Kasumi-1 (cell line): Measurements from ENCODE around the gene TRIM60.
"Not testable (repeated sequence)": the region's sequence is repeated elsewhere in the genome, so short reads cannot be mapped to it uniquely, and the experiment has no call there.

Experiments
- DNase-seq, 2 experiments: peaks; one replicate each; lab custom pipeline; 2025; lab: John Stamatoyannopoulos, UW

The TRIM60 gene

DNA sequence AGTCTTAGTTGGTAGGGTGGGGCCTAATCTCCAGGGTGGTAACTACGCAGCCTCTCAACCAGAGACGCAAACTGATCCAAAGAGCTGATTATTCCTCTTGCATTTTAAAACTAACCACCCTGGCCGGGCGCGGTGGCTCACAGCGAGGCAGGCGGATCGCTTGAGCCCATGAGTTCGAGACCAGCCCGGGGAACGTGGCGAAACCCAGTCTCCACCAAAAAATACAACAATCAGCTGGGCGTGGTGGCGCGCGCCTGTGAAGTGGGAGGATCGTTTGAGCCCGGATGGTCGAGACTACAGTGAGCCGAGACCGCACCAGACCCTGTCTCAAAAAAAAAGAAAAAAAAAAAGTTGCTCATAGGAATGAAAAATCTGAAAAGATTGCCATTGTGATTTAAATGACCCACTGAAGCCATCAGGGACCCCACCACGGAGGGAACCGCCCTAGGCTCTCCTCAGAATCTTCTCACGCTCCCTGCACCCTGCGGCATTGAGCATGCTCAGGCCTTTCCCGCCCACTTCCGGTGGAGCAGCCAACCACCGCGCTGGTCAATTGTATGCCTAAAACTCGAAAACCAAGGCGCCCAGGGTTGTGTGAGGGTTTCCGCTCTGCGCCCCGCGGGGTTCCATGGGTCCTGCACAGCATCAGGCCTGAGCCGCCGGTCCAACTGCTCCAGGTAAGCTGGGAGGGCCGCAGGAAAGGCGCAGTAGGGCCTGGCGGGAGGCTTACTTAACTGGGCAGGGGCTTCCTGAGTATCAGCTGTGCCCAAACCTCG is at the start of gene TRIM60:
Gene TRIM60 (plus strand): TSS at position 564 of the 776 bp plus-strand sequence. CDS start 8,074 bp downstream, outside the sequence.
- DNase-seq = no peak

DNA sequence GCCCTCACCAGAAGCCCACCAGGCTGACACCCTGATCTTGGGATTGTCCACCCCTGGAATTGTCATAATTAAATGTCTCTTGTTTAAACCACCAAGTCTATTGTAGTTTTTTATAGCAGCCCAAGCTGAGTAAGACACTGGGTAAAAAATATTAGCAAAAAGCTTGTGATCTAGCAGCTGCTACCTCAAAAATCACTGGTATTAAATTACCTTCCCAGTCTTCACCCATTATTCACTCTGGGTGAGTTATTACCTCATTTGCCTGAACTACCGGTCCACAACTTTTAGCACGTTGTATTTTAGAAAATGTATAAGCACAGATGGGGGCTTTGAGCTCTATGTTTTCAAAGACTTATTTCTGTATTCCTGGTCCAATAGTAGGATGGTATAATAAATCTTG is 42.3 kb upstream of the TRIM60 start:
- no peak for DNase-seq

DNA sequence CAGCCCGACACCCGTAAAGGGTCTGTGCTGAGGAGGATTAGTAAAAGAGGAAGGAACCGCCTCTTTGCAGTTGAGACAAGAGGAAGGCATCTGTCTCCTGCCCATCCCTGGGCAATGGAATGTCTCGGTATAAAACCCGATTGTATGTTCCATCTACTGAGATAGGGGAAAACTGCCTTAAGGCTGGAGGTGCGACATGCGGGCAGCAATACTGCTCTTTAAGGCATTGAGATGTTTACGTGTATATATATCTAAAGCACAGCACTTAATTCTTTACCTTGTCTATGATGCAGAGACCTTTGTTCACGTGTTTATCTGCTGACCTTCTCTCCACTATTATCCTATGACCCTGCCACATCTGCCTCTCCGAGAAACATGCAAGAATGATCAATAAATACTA is 41.0 kb upstream of the TRIM60 start:
- DNase-seq = not testable (repeated sequence)

DNA sequence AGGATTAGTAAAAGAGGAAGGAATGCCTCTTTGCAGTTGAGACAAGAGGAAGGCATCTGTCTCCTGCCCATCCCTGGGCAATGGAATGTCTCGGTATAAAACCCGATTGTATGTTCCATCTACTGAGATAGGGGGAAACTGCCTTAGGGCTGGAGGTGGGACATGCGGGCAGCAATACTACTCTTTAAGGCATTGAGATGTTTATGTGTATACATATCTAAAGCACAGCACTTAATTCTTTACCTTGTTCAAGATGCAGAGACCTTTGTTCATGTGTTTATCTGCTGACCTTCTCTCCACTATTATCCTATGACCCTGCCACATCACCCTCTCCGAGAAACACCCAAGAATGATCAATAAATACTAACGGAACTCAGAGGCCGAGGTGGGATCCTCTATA is 35.7 kb upstream of the TRIM60 start:
- not testable (repeated sequence) for DNase-seq

DNA sequence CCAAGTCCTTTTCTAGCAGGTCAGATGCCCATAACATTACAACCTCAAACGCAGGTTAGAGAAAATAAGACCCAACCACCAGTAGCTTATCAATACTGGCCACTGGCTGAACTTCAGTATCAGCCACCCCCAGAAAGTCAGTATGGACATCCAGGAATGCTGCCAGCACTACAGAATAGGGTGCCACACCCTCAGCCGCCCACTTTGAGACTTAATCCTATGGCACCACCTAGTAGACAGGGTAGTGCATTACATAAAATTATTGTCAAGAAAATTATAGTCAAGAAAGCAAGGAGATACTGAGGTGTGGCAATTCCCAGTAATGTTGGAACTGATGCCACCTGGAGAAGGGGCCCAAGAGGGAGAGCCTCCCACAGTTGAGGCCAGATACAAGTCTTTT is 34.5 kb upstream of the TRIM60 start:
- peak in 1 of 2 experiments; percentile 25 for DNase-seq

DNA sequence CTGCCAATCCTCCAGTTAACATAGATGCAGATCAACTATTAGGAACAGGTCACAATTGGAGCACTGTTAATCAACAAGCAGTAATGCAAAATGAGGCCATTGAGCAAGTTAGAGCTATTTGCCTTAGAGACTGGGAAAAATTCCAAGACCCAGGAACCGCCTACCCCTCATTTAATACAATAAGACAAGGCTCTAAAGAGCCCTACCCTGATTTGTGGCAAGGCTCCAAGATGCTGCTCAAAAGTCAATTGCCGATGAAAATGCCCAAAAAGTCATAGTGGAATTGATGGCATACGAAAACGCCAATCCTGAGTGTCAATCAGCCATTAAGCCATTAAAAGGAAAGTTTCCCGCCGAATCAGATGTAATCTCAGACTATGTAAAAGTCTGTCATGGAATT is 33.9 kb upstream of the TRIM60 start:
- no peak for DNase-seq

DNA sequence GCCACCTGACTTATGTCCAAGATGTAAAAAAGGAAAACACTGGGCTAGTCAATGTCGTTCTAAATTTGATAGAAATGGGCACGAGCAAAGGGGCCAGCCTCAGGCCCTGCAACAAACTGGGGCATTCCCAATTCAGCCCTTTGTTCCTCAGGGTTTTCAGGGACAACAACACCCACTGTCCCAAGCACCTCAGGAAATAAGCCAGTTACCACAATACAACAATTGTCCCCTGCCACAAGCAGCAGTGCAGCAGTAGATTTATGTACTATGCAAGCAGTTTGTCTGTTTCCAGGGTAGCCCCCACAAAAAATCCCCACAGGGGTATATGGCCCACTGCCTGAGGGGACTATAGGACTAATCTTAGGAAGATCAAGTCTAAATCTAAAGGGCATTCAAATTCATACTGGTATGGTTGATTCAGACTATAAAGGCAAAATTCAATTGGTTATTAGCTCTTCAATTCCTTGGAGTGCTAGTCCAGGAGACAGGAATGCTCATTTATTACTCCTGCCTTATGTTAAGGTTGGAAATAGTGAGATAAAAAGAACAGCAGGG is 33.2 kb upstream of the TRIM60 start:
- DNase-seq = not testable (repeated sequence)

DNA sequence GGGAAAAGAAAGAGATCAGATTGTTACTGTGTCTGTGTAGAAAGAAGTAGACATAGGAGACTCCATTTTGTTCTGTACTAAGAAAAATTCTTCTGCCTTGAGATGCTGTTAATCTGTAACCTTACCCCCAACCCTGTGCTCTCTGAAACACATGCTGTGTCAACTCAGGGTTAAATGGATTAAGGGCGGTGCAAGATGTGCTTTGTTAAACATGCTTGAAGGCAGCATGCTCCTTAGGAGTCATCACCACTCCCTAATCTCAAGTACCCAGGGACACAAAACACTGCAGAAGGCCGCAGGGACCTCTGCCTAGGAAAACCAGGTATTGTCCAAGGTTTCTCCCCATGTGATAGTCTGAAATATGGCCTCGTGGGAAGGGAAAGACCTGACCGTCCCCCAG is 29.8 kb upstream of the TRIM60 start:
- not testable (repeated sequence) for DNase-seq

DNA sequence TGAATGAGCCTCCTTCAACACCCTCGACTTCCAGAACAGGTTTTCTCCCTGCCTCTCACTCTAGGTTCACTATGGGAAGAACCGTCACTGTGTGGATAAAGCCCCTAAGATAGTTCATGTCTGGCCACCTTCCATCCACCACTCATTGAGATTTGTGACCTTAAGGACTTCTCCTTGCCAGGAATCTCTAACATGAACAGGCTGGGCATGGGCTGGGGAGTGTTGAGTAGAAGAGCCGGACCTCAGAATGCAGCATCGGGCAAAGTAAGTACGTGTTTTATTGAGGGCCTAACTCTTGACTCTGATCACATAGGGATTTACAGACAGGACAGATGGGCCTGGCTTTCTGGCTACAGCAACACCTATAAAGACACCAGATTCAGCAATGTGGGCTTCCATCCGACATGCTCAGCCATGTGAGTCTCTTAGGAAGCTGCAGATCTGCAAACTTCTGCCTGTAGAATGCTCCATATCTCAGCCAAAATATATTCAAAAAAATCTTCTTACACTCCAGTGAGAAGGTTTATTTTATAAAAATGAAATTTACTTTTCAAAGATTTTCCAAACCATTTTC is 26.4 kb upstream of the TRIM60 start:
- no peak for DNase-seq

DNA sequence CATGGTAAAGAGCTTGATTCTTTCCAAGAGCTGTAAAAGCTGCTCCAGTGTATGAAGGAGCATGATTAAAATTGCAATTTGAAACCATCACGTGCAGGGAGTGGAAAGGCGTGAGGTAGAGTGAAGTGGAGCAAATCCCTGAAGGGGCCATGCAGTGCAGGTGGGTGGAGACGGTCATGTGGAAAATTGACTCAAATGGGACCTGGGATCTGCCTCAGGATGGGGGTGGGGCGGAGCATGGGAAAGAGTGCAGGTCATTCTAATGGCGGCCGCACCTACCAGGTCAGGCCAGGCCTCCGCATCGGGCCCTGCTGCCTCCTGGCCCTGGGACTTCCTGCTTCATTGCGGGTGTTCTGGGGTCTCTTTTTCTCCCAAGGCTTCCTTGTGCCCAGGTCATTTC is 25.3 kb upstream of the TRIM60 start:
- DNase-seq = no peak

DNA sequence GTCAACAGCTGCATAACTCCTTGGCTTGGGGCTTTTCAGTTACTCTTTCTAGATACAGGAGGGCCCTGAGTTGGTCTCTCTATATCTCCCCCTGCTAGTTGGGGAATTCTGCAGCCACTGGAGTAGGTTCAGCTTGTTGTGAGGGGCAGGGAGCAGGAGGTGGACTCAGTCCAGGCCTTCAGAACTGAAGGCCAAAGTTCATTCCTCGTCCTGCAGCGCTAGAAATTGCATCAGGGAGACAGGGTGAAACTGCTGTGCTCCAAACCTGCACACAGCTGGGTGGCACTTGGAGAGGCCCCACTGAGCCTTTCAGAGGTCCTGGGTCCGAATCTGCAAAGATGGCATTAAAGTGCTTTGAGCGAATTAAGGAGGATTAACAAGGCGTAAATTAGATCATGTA is 24.9 kb upstream of the TRIM60 start:
- no peak for DNase-seq

DNA sequence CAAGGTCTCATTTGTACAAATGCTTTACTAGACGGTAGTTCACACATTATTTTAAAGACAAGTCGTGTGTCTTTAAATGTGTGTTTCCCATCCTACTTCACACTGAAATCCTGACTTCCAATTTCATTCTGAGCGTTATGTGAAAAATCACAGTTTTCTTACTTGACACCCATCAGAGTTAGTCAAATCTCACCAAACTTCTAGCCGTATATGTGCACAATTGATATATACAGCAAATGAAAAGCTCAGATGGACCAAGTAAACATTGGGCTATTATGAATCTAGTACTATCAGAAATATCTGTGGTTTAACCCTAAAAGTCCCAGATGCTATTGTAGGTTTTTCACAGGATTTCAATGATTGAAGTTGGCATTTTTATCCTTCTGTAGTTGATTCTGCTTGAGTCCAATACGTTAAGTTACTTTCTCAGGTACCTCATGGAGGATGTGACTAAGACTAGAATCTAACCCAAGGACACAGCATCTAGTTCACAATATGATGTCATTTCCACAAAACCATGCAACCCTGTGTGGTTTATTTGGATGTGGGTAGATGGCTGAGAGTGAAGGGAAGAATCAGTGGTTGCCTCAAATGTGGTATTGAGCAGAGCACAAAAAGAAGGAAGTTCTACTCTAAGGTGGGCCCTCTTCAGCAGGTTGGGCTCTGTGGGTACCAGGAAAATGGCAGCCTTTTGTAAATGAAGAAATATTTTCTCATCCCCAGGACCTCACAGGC is 22.1 kb upstream of the TRIM60 start:
- no peak for DNase-seq

DNA sequence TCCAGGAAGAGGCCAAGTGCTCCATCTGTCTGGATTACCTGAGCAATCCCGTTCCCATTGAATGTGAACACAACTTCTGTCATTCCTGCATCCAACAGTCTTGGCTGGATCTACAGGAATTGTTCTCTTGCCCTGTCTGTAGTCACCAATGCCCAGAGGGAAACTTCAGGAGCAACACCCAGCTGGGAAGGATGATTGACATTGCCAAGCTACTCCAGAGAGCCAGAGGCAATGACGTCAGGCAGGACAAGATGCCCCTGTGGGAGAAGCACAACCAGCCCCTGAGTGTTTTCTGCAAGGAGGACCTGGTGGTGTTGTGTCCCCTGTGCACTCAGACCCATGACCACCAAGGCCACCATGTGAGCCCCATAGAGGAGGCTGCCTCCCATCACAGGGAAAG is 21.3 kb upstream of the TRIM60 start:
- DNase-seq = no peak

DNA sequence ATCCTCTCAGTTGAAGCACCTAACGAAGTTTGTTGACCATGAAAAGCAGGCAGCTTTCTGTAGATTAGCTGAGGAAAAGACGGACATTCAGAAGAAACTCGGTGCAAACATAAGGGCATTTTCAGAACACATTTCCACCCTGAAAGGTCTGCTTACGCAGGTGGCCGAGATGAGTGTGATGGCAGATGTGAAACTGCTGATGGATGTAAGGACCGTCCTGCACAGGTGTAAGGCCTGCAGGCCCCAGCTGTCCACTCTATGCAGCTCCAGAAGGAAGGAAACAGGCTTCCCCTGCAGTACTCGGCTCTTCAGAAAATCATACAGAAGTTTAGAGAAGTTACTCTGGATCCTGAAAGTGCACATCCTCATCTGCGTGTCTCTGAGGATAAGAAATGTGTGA is 20.8 kb upstream of the TRIM60 start:
- DNase-seq = no peak

DNA sequence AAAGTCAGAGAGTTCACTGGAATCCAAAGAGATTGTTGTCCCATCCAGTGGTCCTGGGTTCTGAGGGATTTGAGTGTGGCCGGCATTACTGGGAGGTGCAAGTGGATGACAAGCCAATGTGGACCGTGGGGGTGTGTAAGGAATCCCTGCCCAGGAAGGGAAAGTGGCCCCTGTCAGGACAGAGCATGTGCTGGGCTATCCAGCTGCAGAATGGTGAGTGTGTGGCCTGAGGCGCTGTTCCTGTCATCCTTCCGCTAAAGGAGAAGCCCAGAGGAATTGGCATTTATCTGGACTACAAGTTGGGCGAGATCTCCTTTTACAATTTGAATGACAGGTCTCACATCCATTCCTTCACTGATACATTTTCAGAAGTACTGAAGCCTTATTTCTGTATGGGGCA is 20.4 kb upstream of the TRIM60 start:
- no peak for DNase-seq

DNA sequence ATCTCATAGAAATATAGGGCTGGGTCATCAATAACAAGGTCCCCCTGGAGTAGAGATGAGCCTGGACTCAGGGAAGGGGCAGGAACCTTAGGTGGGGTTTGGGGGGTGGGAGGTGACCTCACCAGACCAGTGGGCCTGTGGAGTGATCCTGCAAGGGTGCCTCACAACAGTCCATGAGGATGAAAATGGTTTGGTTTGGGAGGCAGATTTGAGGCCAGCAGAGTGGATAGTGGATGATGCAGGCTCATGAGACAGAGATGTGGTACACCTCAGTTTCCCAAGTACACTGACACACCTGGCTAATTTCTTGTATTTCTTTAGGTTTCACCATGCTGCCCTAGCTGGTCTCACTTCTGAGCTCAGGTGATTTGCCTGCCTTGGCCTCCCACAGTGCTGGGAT is 18.1 kb upstream of the TRIM60 start:
- no peak for DNase-seq

DNA sequence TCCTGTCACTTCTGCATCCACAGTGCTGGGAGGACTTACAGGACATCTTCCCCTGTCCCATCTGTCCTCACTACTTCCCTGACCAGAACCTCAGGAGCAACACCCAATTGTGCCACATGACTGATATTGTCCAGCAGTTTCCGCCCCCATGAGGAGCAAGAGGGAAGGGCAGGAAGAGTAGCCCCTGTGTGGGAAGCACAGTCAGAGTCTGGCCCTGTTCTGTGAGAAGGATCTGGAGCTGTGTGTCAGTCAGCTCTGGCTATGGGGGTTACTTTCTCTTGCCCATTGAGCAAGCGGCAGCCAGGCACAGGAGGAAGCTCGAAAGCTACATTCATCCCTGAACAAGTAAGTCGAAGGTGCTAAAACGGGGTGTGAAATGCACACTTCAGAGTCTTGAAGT is 14.8 kb upstream of the TRIM60 start:
- DNase-seq = no peak

DNA sequence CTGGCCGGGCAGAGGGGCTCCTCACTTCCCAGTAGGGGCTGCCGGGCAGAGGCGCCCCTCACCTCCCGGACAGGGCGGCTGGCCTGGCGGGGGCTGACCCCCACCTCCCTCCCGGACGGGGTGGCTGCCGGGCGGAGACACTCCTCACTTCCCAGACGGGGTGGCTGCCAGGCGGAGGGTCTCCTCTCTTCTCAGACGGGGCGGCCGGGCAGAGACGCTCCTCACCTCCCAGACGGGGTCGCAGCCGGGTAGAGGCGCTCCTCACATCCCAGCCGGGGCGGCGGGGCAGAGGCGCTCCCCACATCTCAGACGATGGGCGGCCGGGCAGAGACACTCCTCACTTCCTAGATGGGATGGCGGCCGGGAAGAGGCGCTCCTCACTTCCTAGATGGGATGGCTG is 11.8 kb upstream of the TRIM60 start:
- DNase-seq = not testable (repeated sequence)

DNA sequence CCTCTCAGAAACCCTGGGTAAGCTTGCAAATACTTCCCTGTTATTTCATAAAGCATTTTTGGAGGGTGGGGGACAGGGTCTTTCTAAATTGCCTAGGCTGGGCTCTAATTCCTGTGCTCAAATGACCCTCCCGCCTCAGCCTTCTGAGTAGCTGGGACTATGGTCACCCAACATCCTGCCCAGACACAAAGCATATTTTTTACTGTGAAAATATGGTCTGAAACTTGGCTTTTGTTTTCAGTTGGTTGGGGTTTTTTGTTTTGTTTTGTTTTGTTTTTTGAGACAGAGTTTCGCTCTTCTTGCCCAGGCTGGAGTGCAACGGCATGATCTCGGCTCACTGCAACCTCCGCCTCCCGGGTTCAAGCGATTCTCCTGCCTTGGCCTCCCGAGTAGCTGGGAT is 6.0 kb upstream of the TRIM60 start:
- not testable (repeated sequence) for DNase-seq

DNA sequence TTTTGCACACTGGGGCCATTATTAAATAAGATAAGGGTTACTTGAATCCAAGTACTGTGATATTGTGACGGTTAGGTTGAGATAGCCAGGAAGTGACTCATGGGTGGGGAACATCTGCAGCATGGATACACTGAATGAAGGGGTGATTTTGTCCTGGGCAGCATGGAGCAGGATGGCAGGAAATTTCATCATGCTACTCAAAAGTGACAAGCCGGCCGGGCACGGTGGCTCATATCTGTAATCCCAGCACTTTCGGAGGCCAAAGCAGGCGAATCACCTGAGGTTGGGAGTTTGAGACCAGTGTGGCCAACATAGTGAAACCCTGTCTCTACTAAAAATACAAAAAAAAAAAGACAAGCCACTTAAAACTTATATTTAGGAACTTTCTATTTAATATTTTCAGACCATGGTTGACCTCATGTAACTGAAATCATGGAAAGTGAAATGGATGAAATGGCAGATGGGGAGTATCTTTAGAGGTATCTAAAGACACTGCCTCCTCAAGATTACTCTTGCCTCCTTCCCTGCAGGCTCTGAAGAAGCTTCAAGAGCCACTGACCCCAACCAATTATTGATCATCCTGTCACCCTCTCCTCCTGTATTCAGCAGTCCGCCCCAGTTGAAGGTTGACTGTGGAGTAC is 3.9 kb upstream of the TRIM60 start:
- no peak for DNase-seq

DNA sequence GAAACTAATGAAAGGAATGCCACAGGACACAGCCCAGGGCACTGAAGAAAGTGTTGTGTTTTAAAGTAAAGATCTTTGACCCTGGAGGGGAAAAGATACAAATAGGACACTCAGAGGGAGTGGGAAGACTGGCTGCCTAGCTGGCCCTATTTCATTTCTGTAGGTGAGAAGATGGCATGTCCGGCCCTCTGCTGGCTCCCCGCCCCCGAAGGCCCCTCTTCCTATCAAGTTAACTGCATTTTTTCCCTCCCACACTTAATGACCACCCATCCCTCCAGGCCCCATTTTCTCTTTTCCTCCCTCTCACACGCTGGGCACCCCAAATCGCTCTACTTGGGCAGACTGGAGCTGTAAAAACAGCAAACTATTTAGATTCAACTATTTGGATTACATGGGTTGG is 16.4 kb downstream of the TRIM60 start:
- DNase-seq = no peak

DNA sequence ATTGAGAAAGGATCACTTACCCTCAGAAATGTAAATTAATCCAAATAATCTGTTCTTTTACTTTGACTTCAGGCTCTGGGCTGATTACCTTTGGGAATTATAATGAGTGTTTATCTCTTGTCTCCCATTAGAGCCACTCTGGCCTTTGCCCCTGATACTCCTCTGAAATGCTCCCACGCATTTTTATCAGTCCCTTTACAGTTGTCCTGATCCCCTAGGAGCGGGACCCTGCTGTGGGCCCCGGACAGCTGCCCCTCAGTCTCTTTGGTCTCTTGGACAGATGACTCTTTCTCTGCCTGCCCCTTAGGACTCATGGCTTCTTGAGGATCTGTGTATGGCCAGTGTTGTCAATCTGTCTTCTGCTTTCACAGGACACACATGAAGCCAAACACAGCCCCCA is 20.8 kb downstream of the TRIM60 start:
- no peak for DNase-seq
